GM18861 (cell line): ENCODE measurements around the gene PRKG1.
A peak's percentile ranks its signal among the peaks of the same experiment; 100 is the strongest.

Experiments
- ATAC-seq: cut with Tn5 transposase; IDR thresholded peaks from one replicate; pipeline ENCODE4 v1.9.1; 2021; ENCODE audit not compliant: unreplicated experiment

The PRKG1 gene

DNA sequence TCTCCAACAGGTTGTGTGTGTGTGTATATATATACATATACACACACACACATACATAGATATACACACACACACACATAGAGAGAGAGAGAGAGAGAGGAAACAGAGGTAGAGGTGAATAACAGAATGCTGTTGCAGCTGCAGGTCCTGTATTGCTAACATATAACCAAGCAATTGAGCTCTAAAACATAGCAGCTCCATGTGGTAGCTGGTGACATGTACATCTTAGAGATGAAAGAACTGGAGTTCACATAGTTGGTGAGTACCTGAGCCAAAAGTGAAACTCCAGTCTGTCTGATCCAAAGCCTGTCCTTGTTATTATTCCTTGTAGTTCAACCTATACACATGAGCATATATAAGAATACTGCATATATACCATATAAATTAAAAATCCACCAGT is 778.0 kb downstream of the PRKG1 start:
- no peak for ATAC-seq

DNA sequence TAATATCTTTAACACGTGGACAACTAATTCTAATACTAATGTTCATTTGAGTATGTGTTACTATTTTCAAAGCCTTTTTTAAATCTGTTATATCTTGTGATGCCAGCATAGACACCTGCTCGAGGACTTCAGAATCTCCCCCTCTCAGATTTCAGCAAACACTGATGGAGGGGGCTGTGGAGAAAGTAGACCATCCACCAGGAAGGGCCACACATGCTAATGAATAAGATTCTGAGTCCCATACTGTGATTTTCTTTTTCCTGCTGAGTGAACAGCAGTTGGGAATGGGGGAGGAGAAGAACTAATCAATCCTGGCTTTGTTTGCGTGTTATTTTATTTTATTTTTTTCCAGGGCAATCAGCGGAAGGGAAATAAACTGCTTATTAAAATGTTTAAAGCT is 783.0 kb downstream of the PRKG1 start:
- ATAC-seq: no peak

DNA sequence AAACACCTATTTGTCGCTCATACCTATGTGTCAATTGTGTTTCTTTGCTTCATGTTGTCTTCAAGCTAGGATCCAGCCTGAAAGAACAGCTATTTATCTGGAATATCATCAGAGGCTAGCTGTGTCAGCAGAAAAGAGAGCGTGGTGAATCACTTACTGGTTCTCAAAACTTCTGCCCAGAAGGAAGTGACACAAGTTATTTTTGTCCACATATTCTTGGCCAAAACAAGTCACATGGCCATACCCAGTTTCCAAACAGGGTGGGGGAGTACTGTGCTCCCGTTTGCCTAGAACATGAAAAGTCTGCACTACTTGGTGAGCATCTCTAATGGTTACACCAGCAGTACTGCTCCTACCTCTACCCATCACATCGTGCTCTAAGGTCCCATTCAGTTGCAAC is 786.0 kb downstream of the PRKG1 start:
- ATAC-seq: no peak

DNA sequence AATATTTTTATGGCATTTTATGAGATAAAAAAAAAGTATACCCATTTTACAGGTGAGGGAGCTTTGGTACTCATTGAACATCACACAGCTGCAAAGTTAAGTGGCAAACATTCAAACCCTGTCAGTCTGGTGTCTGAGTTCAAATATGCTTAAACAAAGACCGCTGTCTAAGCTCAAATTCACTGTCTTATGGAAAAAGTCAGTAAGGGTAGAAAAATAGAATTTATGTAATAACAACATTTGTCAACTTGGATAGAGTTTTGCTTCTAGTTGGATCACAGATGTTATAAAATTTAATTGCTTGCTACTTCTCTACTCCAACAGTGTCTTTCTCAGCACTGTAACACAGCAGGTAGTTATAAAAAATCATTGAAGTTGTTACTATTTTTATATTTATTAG is 786.8 kb downstream of the PRKG1 start:
- ATAC-seq: no peak

DNA sequence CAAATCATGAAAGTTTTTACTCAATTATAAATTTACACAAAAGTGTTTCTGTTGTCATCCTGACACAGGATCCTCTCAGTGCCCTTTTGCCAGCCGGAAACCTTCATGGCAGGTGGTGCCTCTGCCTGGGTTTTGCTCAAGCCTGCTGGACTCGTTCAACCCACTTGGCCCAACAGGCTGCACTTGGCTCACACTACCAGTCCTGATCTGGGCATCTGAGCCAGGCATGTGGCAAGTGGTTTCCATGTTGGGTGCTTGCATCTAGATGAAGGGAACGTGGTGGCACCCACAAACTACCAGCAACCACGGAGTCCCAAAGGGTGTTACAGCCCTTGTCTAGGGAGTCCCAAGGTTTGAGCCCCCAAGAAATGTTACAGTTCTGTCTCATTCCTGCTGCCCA is 787.4 kb downstream of the PRKG1 start:
- ATAC-seq: no peak

DNA sequence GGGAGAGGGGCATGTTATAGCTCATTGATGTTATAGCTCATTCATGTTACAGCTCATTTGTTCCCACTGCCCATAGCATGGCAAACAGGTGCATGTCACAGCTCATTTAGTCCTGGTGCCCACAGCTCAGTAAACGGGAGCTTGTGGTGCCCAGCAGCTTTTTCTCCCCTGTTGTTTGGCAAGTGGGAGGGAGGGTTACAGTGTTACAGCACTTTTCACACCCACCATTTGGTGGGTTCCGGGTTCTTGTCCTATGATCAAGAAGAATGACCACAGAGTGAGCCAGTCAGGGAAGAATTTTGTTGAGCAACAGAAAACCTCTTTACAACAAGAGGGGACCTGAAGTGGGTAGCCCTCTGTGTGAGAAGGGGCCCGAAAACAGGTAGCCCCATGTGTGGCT is 787.9 kb downstream of the PRKG1 start:
- ATAC-seq: no peak

DNA sequence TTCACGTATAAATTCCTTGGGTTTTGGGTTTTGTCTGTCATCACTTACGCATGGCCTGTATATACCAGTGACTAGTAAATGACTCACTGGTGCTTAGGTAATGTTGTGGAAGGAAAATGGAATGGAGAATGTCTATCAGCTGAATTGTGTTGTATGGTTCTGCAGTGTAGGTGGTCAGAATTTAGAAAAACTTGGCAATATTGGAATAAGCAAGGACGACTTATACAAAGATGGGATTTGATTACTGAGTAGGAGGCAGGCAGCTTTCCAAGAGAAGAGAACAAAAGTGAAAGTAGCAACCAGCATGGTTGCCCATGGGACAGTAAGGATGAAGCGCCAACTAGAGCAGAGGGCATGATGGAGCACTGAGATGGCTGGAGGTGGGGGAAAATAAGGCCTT is 793.7 kb downstream of the PRKG1 start:
- no peak for ATAC-seq

DNA sequence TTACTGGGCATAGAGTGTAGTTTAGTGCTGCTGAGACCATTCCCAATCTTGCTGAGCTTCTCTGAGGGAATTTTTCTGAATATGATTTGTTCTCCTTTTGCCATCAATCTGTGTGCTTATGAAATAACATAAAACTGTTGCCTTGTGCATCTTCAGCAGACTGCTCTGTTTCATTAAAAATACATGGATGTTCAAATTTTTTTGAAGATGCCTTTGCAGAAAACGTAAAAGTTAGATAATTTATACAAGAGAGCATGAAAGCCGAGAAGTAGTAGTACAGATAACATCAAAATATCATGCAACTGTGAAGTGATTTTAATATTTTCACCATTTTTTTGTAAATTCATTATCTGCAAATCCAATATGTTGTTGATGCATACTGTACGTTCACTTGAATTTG is 799.8 kb downstream of the PRKG1 start:
- no peak for ATAC-seq

DNA sequence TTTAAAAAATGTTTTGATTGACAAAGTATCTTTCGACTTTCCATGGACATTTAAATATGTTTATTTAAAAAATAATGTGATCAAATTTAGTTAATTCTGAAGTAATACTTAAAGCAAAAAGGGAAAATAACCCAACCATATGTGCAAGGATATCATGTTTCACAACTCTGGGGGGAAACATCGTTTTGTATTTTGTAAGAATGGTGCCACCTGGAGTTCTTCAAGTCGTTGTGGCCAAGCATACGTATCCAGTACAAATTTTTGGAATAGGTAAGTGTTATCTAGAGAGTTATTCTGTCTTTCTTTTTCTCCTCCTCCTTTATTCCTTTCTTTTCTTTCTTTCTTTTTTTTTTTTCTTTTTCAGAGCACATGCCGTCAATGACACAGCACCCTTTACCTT is 801.3 kb downstream of the PRKG1 start:
- no peak for ATAC-seq

DNA sequence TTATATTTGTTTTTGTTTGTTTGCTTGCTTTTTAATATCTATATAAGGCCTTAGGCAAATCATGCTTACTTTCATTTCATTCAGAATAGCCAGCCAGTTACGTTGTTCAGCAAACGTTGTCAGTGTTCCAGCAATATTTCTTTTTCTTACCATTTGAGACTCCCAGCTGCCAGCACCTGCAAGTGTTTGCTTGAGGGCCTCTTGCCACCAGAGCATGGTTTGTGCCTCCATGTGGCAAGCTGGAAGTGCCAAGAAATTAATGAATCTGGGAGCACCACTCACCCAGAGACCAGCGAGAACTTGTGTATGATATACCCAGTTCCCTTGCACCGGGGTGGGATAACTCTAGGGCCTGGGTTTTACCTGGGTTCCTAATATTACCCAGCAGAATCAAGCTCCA is 802.2 kb downstream of the PRKG1 start:
- ATAC-seq: no peak

DNA sequence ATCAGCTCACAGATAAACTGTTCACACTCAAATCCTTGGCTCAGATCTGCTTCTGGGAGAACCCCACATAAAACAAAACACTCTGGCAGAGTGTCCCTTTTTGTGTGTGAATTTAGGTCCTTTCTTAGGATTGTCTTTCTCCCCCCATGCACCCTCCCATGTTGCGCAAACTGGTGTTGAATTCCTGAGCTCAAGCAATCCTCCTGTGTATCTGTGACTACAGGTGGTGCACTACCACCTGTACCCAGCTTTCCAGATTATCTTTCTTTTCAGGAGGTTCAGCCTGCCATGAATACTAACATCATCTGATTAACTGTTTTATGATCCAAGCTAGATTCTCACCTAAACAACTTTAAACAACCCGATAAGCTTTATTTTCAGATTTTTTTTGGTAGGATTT is 802.7 kb downstream of the PRKG1 start:
- no peak for ATAC-seq

DNA sequence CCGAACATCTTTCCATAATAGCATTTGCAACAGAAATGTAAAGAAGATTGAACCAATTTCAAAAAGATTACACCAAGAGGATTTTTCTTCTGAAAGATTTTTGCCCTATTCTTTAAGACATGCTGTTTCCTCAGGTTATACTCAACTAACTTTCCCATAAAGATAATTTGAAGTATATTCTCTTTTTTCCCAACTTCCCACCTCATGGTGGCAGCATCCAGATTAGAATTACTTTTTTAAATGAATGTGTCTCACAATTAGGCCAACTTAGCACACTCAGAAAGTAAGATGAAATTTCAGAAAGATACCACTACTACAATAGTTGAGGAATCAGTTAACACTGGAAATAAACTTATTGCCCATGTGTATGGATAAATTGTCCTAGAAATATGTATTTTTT is 803.3 kb downstream of the PRKG1 start:
- ATAC-seq: no peak

DNA sequence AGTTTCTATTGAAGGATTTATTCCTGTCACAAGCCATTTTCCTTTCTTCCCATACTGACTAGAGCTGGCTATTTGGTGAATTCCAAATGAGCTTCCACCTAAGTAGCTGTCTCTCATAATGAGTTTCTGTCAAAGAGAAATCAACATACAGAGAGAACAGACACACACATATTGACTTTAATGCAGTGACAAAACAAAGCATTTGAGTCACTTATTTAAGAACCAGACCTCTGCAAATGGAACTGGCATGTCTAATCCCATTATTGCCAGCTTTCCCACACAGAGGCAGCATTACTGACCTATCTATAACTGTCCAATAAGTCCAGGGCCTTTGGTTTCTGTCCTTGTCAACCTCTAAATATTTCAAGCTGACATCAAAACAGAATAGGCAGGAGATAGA is 804.4 kb downstream of the PRKG1 start:
- ATAC-seq: peak; percentile 0

DNA sequence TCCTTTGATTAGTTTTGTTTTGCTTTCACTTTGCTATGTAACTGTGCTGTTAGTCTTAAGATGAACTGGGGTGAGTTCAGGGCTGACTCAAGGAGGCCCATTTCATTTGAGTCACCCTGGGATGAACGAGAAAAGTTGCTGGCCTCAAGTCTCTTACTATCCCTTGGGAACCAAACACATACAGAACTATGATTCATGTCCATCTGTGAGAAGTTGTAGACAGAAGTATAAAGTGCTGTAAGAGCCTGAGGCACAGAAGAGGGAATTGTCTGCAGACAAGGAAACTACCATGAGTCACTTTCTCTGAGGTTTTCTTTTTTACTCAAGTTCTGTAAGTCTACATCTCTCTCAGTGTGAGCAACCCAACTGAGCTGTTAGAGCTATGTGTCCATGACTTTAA is 805.0 kb downstream of the PRKG1 start:
- peak; percentile 95 for ATAC-seq

DNA sequence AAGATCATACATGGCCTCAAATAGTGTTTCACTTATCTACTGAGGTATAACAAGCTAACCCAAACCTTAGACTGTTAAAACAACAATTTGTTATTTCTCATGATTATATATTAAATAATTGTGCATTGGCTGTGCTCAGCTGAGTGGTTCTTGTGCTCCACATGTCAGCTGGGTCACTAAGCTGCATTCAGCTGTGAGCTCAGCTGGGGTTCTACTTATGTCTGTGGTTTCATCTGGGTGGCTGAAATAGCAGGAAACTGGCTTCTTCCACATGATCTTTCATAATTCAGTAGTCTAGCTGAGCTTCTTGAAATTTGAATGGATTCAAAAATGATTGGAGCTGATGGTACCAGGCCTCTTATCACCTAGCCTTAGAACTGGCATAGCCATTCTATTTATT is 806.9 kb downstream of the PRKG1 start:
- no peak for ATAC-seq

DNA sequence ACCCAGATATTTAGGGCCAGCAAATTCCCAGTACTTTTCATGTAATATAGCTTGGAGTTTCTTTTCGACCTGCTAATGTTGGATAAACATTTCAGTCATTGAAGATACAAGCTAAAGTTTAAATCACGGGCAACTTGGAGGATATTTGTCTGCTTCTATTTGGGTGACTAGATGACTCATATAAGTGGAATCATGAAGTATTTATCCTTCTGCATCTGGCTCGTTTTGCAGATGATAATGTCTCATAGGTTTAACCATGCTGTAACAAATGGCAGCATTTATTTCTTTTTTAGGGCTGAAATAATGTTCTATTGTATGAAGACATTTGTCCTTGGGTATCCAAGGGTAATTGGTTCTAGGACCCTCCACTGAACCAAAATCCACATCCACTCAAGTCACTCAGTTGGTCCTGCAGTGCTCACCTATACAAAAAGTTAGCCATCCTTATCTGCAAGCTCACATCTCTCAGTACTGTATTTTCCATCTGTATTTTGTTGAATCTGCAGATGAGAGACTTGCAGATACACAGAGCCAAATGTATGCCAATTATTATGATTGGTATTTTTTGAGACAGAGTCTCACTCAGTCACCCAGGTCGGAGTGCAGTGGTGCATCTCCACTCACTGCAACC is 812.3 kb downstream of the PRKG1 start:
- no peak for ATAC-seq

DNA sequence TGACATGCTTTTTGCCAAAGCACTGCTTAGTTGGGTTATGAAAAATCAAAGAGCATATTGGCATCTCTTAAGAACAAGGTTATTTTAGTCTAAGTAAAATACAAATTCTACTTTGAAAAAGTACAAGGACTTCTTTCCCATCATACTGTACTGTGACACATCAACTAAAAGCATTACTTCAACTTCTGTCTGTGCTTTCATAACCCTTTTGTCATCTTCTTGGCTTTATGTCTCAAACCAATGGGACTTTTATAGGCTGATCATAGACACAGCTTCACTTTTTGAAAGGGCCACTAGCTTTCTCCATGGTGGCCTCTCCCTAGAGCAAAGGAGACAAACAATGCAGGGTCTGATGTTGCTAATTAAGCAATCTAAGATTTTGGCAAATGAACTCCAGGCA is 814.0 kb downstream of the PRKG1 start:
- no peak for ATAC-seq

DNA sequence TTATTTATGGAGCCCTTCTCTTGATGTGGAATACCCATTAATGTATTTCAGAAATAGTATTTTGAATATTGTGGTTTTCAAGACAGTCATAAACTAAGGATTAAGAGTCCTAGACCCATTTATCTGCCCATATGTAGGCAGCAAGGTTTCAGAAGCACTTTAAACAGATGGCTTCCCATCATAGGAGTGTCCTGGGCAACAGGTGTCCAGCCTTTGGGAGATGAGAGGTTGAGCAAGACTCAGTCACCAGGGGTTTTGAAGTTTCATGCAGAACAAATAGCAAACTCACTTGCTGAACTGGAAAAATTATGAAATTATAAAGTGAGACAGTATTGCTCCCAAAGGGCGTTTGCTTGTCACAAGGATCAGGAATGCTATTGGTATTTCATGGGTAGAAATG is 818.0 kb downstream of the PRKG1 start:
- no peak for ATAC-seq

DNA sequence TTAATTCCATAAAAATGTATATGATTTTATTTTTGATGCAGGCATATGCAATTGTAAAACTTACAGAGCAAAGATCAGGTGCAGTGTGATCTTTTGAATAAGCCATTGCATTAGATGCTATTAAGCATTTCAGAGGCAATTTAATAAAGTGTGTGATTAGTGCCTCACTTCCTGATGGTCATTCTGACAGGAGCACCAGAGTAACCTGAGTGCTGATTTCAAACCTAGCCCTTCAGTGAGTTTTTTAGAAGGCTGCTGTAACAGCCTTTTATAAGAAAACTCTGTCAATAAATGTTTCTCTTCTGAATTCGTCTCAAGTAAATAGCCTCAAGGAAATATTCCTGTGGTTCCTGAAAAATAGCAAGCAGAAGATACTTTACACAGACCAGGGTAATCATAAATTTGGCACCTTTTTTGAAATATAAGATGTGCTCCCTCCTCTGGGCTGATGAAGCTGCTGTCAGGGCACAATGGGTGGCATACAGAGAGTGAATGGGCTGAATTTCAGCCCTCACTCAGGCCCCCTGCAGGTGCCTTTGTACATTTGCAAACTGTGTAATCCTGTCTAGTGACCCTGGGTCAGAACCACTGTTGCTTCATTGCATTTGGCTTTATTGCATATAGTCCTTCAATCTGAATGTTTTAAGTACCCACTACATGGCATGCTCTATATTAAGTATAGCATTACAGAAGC is 818.8 kb downstream of the PRKG1 start:
- ATAC-seq: peak; percentile 79

DNA sequence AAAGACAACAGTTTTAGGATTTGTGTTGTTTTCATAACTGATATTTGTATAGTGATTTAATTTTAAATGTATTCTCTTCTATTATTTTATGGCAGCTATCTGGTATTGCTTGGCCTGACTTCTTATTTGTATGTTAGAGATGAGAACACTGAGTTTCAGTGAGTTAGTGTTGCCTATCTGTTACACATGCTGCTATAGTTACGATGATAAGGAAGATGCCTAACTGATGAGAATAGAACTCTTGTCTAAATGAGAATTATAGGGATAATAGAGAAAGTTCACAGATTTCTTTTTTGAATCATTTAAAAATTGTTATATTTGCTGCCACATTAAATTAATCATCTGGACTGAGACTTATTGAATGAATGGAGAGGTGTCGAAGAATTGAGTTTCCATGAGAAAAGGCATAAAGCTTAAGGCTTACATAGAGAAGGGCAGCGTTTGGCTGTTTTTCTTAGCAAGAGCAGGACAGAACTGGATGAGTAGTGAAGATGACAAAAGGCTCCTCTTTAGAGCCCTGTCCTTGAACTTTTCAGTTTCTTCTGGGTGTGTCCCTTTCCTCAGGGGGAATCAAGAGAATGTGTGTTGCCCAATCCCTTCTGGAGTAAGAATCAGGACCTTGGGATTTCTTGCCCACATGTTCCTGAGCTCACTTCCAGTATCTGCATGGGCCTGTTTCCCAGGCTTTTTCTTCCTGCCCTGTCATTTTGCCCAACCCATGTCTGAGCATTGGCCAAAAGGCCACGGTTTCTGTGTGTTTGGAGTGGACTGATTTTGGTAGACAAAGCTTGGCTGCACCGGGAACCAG is 820.7 kb downstream of the PRKG1 start:
- no peak for ATAC-seq

DNA sequence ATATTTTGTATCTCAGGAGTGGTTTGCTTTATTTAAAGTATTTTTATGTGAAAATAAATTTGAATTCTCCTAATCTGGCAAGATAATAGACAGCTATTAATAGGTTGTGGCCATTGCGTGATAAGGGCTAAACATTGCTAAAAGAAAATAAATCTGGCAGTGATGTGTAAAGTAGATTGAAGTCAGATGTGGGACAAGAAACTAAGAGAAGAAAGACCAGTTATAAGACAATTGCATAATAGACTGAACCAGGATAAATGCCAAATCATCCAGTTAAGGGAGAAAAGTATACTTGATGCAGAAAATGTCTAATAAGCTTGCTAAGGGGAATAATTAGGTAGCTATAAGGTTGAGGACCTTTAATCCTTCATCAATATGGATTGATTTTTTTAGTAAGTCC is 822.6 kb downstream of the PRKG1 start:
- no peak for ATAC-seq

DNA sequence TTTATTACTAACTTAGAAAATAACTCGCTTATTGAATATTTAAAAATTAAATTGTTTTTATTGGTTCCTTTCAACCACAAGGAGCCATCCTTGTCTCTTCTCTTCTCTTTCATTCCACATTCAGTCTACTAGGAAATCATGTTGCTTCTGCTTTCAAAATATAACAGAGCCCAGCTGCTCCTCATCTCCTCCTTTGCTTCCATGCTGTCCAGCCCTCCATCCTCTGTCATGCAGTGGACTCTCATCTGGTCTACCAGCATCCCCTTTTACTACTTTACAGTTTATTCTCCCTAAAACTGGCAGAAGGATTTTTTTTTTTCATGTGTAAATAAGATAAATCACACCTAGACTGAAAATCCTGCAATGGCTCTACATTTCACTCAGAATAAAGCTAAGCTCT is 823.3 kb downstream of the PRKG1 start:
- ATAC-seq: no peak
